DMS53 (cell line): ENCODE data around the gene RBM10.

Source experiments
- DNase-seq: peaks from one replicate; lab custom pipeline; 2025; lab: John Stamatoyannopoulos, UW

The RBM10 gene

GRCh38 chrX:47175588-47175980 is 30.6 kb downstream of the RBM10 start:
- no peak for DNase-seq

GRCh38 chrX:47176101-47176740 is 31.2 kb downstream of the RBM10 start:
- no peak for DNase-seq

- no peak for DNase-seq
Observed at GRCh38 chrX:47177079-47177478, 32.1 kb downstream of the RBM10 start.

- no peak for DNase-seq
Observed at GRCh38 chrX:47178337-47178736, 33.3 kb downstream of the RBM10 start.

GRCh38 chrX:47179221-47179927 is 34.4 kb downstream of the RBM10 start:
- no peak for DNase-seq

GRCh38 chrX:47179928-47180255 is 34.9 kb downstream of the RBM10 start:
- DNase-seq = no peak

- DNase-seq = no peak
Observed at GRCh38 chrX:47180346-47180745, 35.3 kb downstream of the RBM10 start.

- DNase-seq = no peak
Observed at GRCh38 chrX:47181301-47181700, 36.3 kb downstream of the RBM10 start.

- no peak for DNase-seq
Observed at GRCh38 chrX:47182106-47182700, 37.2 kb downstream of the RBM10 start.

- no peak for DNase-seq
Observed at GRCh38 chrX:47184486-47184885, 39.5 kb downstream of the RBM10 start.

GRCh38 chrX:47185241-47185640 is 40.2 kb downstream of the RBM10 start:
- no peak for DNase-seq

GRCh38 chrX:47186096-47186740 is 41.2 kb downstream of the RBM10 start:
- no peak for DNase-seq

- DNase-seq = peak; percentile 32
Observed at GRCh38 chrX:47187106-47187677, 42.2 kb downstream of the RBM10 start.

- peak; percentile 25 for DNase-seq
Observed at GRCh38 chrX:47189906-47190305, 44.9 kb downstream of the RBM10 start.

- peak; percentile 97 for DNase-seq
Observed at GRCh38 chrX:47190445-47191269, 45.6 kb downstream of the RBM10 start.

GRCh38 chrX:47191331-47191730 is 46.3 kb downstream of the RBM10 start:
- peak; percentile 86 for DNase-seq

GRCh38 chrX:47191806-47192401 is 46.9 kb downstream of the RBM10 start:
- DNase-seq = no peak

GRCh38 chrX:47193475-47194193 is 48.6 kb downstream of the RBM10 start, which contains the start of gene UBA1:
TSS of gene UBA1 (plus strand) at chrX:47193829. CDS start at chrX:47198803, 4,974 bp downstream.
- peak; percentile 97 for DNase-seq

GRCh38 chrX:47194194-47194787 is 49.3 kb downstream of the RBM10 start:
- peak; percentile 48 for DNase-seq

- DNase-seq = no peak
Observed at GRCh38 chrX:47196098-47196497, 51.1 kb downstream of the RBM10 start.
